Endothelial cell (in vitro differentiated cells): ENCODE results near the gene TEX22. TPM values are rescaled to one million over a fixed set of nuclear protein-coding genes. Genes with fewer than 3 reads are reported as not detected.
A peak's percentile ranks its signal among the peaks of the same experiment; 100 is the strongest.

Source experiments
- DNase-seq: peaks from one replicate; pipeline ENCODE4 v3.0.0; 2021; ENCODE audit warnings: low spot score
- H3K27ac Mint-ChIP-seq: one replicate; pipeline ENCODE4 v1.8.0; 2021; ENCODE audit warnings: mixed read lengths, inconsistent platforms; ENCODE audit not compliant: unreplicated experiment
- H3K27me3 Mint-ChIP-seq: one replicate; pipeline ENCODE4 v1.8.0; 2021; ENCODE audit warnings: mild to moderate bottlenecking, moderate library complexity, mixed read lengths, inconsistent platforms; ENCODE audit not compliant: unreplicated experiment
- H3K36me3 Mint-ChIP-seq: one replicate; pipeline ENCODE4 v1.8.0; 2021; ENCODE audit warnings: mild to moderate bottlenecking, low read depth, mixed read lengths, inconsistent platforms; ENCODE audit not compliant: unreplicated experiment
- H3K4me1 Mint-ChIP-seq: one replicate; pipeline ENCODE4 v1.8.0; 2021; ENCODE audit warnings: mild to moderate bottlenecking, mixed read lengths, inconsistent platforms; ENCODE audit not compliant: unreplicated experiment
- H3K4me3 Mint-ChIP-seq: one replicate; pipeline ENCODE4 v1.8.0; 2021; ENCODE audit warnings: mild to moderate bottlenecking, mixed read lengths, inconsistent platforms; ENCODE audit not compliant: unreplicated experiment
- H3K9me3 Mint-ChIP-seq: one replicate; pipeline ENCODE4 v1.8.0; 2021; ENCODE audit warnings: mixed read lengths, inconsistent platforms; ENCODE audit not compliant: unreplicated experiment
- CTCF ChIP-seq: fragments of 200-600 bp; sonication (generic); IDR thresholded peaks from one replicate; pipeline ENCODE4 v1.5.0; 2021; ENCODE audit warnings: antibody characterized with exemption; ENCODE audit not compliant: unreplicated experiment
- total RNA-seq: library from RNA; stranded (reverse); fragmentation: NEBNext Ultra II Directional; extraction: Animal tissue kit (Norgen Biotek cat#: 25700); gene quantifications from one replicate; pipeline ENCODE4 v1.2.1, GENCODE V29; 2021; ENCODE audit not compliant: unreplicated experiment

TEX22 gene
- total RNA-seq, 1 donor from 2014 or later = 1.1 TPM

GRCh38 chr14:105378873-105379685 is 19.3 kb upstream of the TEX22 start:
- no peak for DNase-seq
- Mint-ChIP-seq H3K27ac (peak overlapping the region; percentile 13), H3K4me3 (no peak overlapping the region), H3K36me3 (peaks cover 29% of the 10 kb centered on the region), H3K9me3 (no peaks in the 10 kb centered on the region), H3K27me3 (peaks cover 19% of the 10 kb centered on the region), H3K4me1 (peaks cover 10% of the 10 kb centered on the region)
- no peak for TF ChIP-seq CTCF

DNA sequence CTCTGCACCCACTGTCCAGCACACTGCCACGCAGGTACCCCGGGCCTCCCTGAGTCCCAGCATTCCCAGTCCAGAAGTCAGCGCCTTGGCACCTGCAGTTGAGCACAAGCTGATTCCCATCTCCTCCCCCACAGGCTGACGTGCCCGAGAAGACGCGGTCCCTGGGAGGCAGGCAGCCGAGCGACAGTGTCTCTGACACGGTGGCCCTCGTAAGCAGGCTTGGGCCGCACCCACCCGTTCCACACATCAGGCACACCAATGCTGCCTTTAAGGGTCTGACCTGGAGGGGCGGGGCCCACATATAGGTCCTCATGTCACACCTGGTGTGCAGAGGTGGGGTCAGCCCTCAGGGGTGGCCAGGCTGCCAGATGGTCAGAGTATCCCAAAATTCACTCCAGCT is 18.4 kb upstream of the TEX22 start:
- Mint-ChIP-seq H3K27ac (no peak overlapping the region), H3K27me3 (peaks cover 20% of the 10 kb centered on the region), H3K9me3 (no peaks in the 10 kb centered on the region), H3K36me3 (peaks cover 25% of the 10 kb centered on the region), H3K4me3 (no peak overlapping the region), H3K4me1 (peaks cover 10% of the 10 kb centered on the region)
- DNase-seq = no peak
- TF ChIP-seq CTCF = no peak

DNA sequence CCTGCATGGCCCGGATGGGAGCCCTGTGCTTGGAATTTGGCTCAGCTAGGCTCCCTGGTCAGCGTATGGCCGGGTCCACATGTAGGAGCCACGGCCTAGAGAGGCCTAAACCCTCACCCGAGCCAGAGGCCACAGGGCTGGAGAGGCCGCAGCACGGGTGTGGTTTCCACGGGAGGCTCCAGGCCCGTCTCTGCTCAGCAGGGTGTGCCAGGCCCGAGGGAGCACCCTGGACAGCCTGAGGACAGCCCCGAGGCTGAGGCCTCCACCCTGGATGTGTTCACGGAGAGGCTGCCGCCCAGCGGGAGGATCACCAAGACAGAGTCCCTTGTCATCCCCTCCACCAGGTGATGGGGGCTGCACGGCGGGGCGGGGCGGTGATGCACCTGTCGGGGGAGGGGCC is 17.6 kb upstream of the TEX22 start:
- peaks cover 5% of the 10 kb centered on the region for H3K4me1 Mint-ChIP-seq
- no peak overlapping the region for H3K4me3 Mint-ChIP-seq
- H3K27me3 Mint-ChIP-seq = peaks cover 18% of the 10 kb centered on the region
- no peak for TF ChIP-seq CTCF
- peaks cover 21% of the 10 kb centered on the region for H3K36me3 Mint-ChIP-seq
- DNase-seq = no peak
- H3K9me3 Mint-ChIP-seq = no peaks in the 10 kb centered on the region
- H3K27ac Mint-ChIP-seq = no peak overlapping the region

GRCh38 chr14:105381446-105382342 is 16.6 kb upstream of the TEX22 start:
- no peaks in the 10 kb centered on the region for H3K4me1 Mint-ChIP-seq
- peaks cover 14% of the 10 kb centered on the region for H3K27me3 Mint-ChIP-seq
- H3K9me3 Mint-ChIP-seq = no peaks in the 10 kb centered on the region
- no peak overlapping the region for H3K27ac Mint-ChIP-seq
- peaks cover 20% of the 10 kb centered on the region for H3K36me3 Mint-ChIP-seq
- no peak for TF ChIP-seq CTCF
- H3K4me3 Mint-ChIP-seq = no peak overlapping the region
- no peak for DNase-seq
